HG02759 (cell line): ENCODE results near the gene SUPT4H1.

Experiments used
- ATAC-seq: cut with Tn5 transposase; IDR thresholded peaks from one replicate; pipeline ENCODE4 v1.9.1; 2021; ENCODE audit warnings: mild to moderate bottlenecking, moderate library complexity; ENCODE audit not compliant: unreplicated experiment

SUPT4H1 gene

DNA sequence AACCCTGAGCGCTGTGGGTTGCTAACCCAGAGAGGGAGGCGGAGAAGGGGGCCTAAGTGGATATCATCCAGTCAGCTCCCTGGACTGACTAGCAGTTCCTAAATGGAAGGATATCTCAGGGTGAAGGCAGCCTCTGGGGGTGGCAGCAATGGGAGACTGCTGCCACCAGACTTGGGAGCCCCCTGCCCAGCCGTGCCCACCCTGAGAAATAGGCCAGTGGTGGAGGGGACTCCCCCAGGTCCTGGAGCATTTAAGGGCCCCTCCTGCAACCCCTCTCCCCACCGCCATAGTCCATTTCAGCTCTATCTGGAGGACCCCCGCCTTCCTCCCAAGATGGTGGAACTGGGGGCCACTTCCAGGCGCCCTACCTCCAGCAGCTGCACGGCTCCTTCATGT lies 31.8 kb downstream of the SUPT4H1 start:
- ATAC-seq, result no peak

DNA sequence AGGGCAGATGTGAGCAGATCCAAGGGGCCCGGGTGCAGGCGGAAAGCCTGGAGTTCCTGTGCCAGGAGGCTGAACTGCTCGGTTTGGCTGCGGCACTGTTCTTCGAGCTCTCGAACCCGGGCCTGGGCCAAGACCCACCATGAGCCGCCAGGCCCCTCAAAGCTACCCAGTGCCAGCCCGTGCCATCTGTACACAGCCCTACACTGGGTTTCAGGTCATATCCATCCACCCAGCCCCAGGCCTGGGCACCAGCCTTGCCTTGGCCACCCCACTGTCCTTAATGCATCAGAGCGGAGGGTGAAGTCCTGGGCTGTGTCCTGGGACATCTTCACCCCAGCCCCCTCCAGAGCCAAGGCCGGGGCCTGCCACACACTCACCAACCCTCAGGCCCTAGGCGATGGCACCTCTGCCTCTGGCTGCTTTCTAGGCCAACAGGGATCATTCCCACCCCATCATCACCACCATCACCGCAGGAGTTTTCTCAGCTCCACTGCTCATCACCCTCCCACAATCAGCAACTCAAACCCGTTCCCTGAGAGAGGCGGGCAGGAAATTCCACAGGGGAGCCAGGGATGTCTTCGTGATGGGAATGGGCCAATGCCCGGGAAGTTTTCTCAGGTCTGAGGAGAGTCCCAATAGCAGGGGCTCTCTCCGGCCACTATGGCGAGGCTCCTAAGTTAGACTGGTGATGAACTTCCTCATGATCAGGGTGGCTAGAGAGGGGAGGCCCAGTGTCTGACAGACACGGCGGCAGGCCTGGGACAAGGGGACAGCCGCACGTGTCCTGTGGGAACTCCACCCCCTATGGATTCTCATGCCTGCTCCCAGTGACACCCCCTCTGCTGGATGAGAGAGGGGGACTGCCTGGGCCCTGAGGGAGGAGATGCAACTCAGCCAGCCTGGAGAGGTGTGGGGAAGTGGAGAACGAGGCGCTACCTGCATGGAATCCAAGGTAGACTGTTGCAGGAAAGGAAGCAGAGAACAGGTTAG lies 32.5 kb downstream of the SUPT4H1 start:
- ATAC-seq, result no peak

DNA sequence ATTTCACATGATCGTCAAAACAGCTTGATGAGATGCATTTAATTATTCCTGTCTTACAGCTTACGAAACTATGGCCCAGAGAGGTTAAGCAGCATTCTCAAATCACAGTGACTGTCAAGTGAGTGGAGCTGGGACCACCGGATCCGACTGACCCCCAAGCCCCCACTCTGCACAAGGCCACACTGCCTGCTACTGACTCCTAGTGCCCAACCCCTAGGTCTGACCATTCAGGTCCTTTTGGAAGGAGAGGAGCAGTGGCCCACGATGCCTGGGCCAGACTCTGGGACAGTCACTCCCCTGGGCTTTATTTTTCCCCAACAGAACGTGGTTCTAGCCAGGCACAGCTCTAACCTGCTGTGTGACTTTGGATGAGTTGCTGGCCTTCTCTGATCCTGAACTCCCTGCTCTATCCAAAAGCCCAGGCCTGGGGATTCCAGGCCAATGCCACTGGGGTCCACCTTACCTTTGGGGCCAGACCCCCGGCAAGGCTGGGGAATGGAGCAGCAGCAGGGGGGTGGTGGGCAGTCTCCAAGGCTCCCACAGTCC lies 33.3 kb downstream of the SUPT4H1 start:
- ATAC-seq, result no peak

DNA sequence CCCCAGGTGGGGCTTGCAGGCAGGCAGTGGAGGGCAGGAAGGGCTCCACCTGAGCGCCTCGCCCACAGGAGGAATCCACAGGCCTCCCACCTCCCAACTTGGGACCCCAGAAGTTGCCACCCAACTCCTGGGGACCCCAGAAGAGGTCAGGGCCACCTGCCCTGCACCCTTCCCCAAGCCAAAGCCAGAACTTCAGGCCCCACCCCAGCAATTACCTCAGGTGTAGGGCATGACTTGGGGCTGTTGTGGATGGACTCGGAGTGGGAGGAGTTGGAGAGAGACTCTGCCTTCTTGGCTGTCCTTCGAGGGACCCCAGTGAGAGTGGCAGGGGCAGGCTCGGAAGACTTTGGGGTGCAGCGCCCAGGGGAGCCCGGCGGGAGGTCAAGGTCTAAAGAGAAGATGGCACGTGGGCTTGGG lies 33.9 kb downstream of the SUPT4H1 start:
- no peak for ATAC-seq

DNA sequence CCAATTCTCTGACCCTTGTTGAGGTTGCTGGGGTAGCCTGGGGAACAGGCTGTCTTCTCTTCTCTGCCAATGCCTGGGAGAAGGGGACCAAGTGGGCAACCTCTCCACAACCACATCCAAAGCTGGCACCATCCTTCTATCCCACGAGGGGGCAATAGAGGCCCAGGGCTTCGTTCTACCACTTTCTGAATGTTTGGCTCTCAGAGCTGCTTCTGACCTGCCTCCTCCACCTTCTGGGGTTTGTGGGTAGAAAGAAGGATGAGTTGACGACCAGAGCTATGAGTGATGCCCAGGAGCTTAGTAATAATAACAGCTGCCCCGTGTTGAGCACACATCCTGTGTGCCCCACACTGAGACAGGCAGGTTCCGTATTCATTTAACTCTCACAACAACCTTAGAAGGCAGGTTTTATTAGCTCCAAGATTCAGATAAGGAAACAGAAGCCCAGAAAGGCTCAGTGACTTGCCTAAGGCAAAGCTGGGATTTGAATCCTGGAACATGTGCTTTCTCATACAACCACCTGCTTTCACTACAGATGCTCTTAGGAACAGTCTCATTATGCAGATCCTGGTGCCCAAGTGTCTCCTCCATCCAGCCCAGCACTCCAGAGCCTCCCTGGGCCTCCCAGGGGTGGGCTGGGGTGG lies 34.5 kb downstream of the SUPT4H1 start:
- ATAC-seq, result peak; percentile 74

DNA sequence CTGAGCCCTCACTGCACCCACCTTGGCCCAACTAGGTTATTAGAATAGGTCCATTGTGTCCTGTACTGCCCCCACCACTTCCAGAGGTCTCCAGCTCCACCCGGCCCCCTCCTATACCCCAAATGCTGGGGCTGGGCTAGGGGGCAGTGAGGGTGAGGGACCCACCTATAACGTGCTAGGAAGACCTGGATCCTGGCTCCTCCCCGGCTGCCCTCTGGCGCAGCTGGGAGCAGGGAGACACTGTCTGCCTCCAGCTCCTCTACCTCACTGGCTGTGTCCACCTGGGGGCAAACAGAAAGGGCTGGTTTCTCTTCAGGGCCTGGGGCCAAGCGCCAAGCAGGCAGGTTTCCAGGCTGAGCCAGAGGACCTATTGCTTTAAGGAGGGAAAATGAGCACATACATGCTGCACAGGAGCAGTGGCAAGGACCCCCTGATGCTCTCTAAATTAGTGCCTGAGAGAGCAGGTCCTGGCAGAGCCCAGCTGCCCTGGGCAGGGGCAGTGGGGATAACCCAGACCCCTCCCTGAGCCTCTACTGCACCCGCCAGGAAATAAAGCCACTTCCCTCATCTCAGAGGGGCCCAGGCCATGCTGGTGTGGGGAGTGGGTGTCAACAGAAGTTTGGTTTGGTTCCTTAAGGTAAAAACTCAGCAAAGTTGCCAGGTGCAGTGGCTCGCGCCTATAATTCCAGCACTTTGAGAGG lies 35.6 kb downstream of the SUPT4H1 start:
- no peak for ATAC-seq

DNA sequence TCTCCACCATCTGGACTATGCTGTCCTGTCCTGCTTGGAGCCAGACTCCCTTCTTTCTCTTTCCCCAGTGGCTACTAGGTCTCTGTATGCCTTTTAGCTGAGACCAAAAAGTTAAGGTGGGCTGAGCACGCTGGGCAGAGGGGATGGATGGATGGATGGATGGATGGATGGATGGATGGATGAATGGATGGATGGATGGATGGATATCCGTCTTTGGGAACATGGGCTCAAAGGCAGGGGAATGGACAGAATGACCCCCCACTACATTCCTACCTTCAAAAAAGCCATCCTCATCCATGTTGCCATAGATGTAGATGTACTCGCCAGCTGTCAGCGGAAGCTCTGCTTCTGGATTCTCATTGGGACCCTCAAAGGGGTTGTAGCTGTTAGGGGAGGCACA lies 36.3 kb downstream of the SUPT4H1 start:
- no peak for ATAC-seq

DNA sequence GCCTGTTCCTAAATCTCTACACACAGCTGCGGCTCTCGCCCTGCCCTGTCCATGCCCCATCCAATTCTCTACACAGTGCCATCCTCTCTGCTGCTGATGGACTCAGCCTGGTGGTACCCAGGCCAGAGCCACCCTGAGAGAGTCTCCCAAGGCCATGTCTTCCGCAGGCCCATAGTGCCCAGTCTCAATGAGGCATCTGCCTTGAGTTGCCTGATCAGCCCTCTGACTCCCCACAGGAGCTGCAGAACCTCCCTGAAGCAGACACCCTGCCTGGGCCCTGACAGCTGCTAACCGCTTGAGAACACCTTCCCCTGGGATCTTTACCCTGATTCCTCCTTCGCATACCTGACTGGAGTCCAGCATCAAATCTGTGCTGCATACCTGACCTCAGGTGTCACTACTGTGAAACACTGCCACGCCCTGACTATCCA lies 36.7 kb downstream of the SUPT4H1 start:
- ATAC-seq, result no peak

DNA sequence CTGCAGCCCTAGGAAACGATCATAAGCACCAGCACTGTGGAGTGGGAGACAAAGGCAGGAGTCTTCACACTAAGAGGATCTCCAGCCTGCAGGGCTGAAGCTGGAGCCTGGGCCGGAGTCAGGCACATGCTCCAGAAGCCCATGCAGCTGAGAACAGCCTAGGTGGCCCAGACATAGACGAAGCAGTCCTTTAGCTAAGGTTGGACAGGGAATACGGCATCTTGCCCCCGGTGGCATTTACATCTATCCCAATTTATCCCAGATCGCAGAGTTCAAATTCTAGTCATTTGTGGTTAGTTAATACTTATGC lies 37.3 kb downstream of the SUPT4H1 start:
- no peak for ATAC-seq

DNA sequence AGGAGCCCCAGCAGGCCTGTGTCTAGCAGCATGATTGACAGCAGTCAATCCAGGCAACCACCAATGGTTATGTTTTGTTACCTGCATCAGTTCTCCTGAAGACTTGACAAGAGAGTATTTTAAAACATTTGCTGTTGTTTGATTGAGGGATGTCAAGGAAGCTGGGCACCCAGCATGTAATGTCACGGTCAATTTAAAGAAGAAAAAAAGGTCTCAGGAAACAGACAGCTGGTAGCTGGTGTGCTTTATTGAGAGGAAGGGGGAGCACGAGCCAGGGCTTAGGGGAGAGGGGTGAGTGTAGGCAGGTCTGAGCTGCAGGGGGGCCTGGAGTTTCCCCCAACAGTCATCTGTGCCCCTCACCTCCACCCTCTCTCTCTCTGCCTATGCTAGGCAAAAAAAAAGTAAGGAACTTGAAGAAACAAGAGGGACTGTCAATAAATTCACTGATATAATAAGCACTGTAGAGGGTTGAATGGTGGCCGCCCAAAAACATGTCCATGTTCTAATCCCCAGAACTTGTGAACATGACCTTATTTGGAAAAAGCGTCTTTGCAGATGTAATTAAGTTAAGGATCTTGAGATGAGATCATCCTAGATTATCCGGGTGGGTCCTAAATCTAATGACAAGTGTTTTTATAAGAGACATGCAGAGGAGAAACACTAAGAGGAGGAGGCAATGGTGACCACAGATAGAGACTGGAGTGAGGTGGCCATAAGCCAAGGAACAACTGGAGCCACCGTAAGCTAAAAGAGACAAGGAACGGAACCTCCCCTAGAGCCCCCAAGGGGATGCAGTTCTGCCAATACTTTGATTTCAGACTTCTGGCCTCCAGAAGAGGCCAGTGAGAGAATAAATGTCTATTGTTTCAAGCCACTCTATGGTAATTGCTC lies 37.9 kb downstream of the SUPT4H1 start:
- ATAC-seq, result no peak

DNA sequence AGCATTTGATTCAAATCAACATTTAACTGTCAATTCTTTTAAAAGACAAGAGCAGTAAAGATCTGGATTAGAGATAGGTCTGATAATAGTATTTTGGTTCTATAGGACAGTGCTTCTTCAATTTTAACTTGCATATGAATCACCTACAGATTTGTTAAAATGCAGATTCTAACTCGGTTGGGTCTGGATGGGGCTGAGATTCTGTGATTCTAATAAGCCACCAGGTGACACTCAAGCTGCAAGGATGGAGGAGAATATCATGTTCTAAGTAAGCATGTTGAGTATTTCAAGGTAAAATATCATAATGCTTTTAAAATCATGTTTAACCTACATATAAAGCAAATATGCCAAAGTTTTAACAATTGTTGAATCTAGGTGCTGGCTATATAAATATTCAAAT lies 39.2 kb downstream of the SUPT4H1 start:
- no peak for ATAC-seq

DNA sequence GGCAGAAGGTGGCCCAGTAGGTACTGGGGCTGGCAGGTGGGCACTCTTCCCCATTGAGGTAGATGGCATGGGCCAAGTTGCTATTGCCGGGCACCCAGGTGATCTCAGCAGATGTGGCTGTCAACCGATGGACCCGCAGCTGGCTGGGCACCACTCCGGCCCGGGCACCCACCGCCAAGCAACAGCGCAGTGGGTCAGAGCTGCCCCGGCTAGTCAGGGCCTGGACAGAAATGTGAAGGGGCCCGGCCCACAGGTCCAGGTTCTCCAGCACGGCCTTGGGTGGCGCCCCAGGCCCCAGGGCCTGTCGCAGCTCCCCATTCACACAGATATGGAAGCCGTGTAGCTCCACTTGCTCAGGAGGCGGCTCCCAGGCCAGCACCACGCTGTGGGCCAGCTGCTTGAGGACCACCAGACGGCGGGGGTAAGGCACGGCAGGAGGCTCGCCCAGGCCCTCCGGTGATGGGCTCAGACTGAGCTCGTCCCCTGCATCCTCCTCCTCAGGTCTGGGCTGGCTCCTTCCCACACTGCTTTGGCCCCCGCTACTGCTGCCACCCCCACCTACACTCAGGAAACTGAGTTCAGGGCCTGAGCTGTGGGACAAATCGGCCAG lies 39.9 kb downstream of the SUPT4H1 start:
- no peak for ATAC-seq

DNA sequence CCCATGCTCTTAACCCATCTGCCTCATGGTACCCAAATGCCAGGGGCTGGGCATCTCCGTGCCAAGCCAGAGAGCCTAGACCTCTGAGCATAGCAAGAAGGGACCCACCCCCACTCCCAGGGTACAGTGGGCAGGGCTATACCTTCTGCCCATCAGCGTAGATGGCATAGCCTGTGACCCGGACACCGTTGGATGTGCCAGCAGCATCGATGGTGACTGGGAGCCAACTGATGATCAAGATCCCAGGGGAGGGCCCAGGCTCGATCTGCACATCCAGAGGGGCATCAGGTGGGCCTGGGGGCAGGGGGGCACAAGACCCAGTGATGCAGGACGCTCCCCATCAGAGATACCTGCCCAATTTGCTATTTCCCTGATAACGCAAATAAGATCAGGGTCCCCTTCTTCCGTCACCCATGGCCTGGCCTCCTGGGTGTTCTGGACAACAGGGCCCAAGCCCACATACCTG lies 40.5 kb downstream of the SUPT4H1 start:
- no peak for ATAC-seq

DNA sequence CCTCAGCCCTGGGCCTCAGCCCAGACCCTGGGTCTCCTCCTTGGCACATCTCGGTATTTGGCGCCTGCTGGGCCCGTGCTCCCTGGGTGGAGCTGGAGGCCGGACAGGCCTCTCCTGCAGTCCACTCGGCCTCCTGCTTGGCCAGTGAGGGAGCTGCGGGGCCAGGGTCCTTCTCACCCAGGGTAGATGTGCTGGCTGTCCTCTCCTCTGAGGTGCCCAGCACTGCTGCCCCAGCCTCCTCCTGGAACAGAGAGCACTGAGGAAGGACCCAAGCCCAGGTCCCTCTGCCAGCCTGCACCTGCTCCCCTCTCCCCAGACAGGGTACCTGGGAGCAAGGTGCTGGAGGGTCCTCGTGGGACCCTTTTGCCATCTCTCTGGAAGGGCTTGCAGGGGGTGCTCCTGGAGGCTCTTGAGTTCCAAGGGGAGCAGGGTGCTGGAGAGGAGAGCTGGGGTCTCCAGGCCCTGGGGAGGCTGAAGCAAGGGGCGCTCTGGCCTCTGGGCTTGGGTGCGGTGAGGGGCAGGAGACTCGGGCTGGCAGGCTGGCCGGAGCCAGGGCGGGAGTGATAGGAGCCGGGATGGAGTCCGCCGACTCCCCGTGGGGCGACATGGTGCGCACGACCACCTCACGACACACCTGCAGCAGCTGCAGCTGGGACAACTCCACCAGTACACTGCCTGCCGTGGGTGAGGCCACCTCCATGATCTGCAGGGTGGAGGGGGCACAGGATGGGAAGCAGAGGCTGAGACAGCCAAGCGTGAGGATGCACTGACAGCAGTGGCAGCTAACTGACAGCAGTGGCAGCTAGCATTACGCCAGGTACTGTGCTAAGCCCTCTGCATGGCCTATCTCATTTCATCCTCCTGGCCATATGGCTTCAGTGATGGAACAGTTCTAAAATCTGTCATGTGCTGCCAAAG lies 41.2 kb downstream of the SUPT4H1 start:
- no peak for ATAC-seq

DNA sequence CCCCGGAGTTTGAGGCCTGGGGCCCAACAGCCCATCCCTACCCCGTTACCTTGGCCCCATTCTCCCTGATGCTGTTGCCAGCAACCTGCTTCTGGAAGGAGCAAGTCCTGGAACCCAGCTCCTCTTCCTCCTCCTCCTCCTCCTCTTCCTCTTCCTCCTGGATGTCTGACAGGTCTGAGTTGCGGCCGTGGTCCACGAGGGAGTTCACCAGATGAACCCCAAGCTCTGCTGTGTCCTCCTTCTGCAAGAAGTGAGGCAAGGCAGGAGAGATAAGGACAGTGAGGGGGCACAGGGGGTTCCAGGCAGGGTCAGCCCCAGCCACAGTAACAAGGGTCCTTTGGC lies 42.1 kb downstream of the SUPT4H1 start:
- no peak for ATAC-seq

DNA sequence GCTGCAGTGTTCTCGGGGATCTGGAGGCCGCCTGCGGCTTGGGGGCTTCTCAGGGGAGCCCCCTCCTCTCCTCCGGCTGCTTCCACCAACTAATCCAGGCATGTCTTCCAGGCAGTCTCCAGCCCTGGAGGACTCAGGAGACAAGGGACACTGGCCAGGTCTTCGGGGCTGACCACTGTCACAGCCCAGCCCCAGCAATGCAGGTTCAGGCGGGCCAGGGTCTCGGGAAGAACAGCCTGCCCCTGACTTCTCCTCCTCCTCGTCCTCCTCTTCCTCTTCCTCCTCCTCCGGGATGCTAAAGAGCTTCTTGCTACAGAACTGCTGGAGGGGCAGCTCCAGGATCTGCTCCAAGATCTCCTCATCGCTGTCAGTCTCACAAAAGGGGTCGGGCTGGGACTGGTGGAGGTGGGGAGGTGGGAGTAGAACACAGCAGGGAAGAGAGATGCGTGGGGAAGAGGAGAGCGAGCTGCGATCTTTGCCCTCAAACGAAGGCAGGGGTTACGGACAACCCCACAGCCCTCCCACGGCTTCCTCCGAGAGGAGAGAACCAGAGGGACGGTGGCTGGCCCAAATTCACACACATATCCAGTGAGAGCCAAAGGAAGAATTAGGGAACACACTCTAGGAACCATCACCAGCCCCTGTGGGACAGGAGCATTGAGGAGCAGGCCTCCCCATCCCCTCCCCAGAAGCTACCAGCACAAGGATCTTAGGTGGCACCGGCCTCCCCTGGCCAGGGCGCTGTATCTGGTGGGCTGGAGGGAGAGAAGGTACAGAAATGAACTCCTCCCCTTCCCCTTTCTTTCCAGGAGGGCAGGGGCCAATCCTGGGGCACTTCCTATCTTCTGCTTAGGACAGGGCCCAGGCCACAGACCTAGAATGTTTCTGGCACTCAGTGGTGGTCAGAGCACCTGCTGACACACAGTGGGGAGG lies 42.8 kb downstream of the SUPT4H1 start:
- no peak for ATAC-seq

DNA sequence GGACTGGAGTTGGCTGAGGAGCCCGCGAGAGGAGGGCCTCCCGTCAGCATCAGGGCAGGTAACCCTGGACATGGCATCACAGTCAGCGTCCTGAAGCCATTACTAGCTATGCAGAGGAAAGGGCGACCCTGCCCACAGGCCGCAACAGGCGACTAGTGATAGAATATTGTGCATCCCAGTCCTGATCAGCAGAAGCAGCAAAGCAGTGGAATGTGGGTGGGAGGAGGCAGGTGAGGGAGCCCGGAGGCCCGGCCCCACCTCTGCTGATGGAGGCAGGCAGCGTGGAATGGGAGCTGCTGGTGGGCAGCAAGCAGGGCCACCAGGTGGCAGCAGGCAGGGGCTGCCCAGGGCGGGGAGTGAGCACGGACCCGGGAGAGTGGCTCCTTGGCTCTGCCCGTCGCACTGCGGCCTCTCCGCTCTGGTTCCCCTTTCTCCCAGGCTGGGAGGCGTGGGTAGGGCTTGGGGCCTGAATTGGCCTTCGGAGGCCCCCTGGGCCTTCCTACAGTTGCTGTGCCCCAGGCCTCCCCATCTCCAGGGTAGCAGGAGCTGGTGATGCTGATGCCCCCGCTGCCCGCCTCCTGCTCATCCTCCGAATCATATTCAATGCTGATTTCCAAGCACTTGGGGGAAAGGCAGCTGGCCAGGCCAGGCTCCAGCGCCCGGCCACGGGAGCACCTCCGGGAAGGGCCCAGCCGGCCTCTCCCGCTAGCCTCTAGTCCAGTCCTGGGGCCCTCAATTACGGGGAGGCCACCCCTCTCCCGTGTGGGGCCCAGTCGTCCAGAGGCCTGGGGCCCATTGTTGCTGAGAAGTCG lies 43.6 kb downstream of the SUPT4H1 start:
- no peak for ATAC-seq
